Stimulated activated CD4-positive, alpha-beta T cell treated with anti-CD3 and anti-CD28 coated beads, Interleukin-12 subunit alpha, Interleukin-12 subunit beta, amount 100 ng/mL, for 24 hours (primary cell): ENCODE measurements around the gene SFSWAP.
"Not testable (repeated sequence)": the region's sequence is repeated elsewhere in the genome, so short reads cannot be mapped to it uniquely, and the experiment has no call there.

Experiments
- DNase-seq, 2 experiments: peaks; one replicate each; pipeline ENCODE4 v3.0.0-alpha.2; 2020; ENCODE audit warnings: low read depth in 2 of 2

SFSWAP gene

DNA sequence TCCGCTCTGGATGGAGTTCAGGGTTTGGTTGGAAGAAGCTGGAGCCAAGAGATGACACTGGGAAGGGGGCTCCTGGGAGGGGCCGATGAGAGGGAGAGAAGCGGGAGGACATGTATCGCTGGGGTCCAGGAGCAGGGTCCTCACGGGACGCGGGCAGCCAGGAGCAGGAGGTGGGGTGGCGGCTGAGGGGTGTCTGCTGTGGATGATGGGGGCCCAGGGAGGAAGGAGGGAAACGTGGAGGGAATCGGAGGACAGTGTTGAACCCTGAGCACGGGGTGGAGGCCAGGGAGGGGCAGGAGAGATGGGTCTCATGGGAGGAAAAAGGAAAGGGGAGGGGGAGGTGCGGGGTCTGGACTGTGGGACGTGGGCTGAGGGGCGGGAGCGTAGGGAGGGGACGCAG lies 31.7 kb upstream of the SFSWAP start:
- DNase-seq: not testable (repeated sequence)

DNA sequence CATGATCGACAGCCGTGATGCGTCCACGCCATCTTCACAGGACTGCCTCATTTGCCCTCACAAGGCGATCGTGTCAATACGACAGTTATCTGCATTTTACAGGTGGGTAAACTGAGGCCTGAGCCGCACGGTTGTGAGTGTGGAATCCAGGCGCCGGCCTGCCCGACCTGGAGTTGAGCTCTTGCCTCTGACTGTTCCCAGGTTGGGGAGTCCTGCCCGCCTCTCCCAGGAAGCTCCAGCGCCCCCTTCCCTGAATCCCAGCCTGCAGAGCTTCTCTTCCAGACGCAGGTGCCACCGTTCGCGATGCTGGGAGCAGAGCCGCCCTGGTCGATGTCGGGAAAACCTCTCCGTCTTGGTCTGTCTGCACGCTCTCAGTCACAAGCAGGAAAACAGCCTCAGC lies 31.1 kb upstream of the SFSWAP start:
- not testable (repeated sequence) for DNase-seq

DNA sequence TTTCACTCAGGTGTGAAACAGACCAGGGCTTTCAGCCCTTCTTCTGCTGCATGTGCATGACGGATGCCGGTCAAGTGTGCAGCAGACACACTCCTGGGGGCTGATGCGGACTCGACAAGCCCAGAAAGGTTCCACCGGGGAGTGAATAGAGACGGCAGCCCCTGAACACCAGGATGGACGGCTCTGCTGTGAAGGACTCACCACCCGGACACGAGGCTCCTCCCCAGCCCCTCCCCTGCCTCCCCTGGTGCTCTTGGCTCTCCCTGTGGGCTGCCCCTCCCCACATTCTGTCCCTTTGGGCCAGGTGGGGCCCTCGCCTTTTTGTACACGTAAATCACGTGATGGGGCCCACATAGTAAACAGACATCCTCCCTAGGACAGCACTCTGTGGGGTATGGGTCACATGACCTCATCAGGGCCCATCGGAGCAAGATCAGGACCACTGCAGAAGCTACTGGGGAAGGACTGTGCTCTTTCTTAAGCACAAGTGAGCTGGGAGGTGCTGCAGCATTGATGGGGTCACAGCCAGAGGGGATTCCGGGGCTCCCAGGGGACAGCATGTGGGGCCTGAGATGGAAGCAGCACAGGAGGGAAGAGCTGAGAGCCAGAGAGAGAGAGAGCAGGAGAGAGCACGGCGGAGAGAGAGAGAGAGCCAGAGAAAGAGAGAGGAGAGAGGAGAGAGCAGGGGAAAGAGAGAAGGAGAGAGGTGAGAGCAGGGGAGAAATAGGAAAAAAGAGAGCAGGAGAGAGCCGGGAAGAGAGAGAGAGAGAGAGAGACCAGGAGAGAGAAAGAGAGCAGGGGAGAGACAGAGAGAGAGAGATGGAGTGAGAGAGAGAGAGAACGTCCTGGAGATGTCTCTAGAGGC lies 30.3 kb upstream of the SFSWAP start:
- not testable (repeated sequence) for DNase-seq

DNA sequence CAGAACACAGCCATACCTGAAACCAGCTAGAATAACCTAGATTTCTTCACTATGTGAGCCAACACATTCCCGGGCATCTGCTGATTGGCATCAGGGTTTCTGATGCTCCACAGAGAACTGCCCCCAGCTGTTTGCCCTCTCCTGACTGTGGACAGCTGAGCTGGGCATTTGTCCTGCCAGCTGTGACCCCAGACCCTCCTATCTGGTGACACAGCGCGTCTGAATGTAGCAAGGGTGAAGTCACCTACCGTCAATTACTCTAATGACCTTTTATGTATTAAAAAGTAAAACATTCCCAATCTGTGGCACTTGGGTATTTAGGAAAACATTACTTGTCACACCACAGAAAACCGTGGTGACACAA lies 29.7 kb upstream of the SFSWAP start:
- no peak for DNase-seq

DNA sequence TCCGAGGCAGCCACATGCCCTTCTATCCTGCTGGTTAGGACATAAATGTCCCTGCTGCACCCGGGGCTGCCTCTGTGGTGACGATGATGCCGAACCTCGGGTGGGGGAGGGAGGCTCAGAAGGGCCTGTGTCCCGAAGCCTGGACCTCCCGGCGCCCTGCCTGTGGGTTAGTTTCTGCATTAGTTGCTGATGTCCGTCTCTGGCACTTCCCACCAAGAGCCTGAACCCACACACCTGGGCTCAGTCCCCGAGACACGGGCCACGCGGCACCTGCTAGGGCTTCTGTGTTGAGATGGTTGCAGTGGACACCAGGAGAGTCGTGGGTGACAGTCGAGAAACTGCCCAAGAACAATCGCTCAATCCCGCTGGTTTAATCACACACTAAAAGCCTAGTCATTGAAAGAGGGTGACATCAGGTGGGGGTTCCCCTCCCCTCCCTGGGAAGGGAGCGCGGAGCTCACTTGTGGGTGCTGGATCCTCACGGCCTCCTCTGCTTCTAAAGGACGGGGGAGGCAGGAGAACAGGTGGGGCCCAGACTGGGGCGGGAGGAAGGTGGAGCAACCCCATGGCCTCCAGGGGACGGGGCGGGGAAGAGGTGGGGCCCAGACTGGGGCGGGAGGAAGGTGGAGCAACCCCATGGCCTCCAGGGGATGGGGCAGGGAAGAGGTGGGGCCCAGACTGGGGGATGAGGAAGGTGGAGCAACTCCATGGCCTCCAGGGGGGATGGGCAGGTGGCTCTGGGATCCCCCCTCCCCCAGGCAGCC lies 29.0 kb upstream of the SFSWAP start:
- not testable (repeated sequence) for DNase-seq

DNA sequence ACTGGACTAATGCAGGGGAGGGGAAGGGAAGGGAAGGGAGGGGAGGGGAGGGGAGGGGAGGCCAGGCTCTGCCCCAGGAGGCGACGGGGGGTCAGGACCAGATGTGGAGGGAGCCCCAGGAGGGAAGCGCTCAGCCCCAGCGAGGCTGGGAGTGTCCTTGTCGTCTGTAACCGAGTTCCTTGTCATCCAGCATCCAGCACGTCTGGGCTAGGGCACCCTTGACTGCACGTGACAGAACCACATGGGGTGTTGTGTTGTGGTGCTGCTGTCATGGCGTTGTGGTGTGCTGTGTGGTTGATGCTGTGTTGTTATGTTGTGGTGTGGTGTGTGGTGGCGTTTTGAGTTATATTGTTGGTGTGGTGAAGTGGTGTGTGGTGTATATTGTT lies 28.4 kb upstream of the SFSWAP start:
- DNase-seq: no peak

DNA sequence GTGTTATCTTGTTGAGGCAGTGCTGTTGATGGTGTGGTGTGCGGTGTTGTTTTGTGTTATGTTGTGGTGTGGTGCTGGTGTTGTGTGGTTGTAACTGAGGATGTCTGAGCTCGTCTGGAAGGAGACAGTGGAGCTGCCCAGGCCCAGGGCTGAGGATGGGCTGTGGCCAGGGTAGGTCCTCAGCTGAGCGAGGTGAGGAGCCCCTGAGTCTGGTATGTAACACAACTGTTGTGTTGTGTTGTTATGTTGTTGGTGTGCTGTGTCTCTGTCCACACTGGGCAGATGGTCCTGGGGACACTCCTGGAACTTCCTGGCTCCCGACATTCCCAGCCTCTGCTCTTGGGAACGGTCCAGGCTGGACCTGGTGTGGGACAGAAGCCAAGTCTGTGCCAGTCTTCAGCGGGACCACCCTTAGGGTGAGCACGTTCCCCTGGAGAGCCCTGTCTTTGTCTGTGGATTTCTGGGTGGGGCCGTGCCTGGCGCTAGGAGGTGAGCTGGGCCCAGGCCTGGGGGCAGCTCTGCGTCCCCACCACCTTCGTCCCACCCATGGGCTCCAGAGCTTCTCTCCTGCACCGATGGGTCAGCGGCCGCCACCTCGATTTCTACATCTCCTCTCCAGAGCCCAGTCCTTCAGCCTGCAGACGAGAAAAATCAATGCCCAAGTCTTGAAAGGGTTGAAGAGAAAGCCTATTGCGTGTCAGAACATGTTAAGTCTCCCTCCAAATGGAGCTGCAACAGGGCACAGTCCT lies 27.4 kb upstream of the SFSWAP start:
- no peak for DNase-seq

DNA sequence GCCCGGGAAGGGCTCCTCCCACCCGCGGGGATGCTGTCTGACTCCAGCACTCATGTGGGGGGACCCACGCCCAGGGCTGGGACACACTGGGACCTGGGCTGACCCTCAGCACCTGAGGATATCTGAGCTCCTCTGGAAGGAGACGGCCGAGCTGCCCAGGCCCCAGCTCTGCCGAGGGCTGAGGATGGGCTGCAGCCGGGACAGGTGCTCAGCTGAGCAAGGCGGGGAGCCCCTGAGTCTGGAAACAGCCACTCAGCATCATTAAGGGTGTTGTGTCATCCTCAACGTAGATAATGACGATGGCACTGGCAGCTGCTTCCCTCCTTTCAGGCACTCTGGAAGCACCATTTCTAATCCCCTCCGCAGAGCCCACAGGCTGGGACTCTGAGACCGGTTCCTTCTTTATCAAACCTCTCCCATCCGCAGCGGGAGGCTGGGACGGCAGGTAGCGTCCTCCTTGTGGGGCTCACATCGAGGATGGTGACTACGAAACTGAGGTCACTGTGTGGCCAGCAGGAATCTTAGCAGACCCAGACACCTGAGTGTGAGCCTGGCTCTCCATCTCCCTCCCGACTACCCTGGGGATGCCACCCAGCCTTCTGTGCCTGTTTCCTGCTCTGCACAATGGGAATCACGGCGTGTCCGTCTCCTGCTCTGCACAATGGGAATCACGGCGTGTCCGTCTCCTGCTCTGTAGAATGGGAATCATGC lies 26.7 kb upstream of the SFSWAP start:
- no peak for DNase-seq

DNA sequence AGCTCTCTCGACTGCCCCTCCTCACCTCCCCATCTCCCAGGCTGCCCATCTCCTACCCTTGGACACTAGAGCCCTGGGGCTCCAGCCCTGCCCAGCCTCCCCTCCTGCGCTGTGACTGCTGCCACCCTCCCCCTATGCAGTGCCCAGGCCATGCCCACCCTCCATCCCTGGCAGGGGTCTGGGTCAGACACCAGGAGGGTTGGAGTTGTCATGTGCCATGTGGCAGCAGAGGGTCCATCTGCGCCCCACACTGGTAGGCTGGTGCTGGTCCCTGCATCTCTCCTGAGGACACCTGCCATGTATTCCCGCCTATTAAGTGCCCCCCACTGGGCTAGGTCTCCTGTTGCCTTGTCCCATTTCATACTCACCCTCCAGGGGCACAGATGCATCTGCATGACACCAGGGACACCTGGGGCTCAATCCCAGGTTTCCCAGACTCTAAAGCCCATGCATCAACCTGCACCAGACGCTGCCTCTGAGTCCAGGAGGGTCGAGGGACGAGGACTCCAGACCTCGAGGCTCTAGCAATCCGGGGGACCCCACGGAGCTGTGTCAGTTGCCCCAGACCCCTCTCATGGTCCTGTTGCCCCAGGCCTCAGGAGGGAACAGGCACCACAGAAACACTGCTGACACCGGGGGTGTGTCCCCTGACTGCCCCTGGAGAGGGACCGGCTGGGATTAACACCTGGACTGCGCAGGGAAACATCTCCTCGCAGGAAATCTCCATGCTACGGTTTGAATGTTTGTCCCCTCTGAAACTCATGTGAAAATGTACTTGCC lies 23.4 kb upstream of the SFSWAP start:
- no peak for DNase-seq

DNA sequence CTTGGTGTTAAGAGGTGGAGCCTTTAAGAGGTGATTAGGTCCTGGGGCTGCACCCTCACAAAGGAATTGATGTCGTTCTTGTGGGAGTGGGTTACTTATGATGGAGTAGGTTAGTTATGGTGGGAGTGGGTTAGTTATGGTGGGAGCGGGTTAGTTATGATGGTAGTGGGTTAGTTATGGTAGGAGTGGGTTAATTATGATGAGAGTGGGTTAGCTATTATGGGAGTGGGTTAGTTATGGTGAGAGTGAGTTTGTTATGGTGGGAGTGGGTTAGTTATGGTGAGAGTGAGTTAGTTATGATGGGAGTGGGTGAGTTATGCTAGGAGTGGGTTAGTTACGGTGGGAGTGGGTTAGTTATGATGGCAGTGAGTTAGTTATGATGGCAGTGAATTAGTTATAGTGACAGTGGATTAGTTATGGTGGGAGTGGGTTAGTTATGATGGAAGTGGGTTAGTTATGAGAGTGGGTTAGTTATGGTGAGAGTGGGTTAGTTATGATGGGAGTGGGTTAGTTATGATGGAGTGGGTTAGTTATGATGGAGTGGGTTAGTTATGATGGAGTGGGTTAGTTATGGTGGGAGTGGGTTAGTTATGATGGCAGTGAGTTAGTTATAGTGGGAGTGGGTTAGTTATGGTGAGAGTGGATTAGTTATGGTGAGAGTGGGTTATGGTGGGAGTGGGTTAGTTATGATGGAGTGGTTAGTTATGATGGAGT lies 22.6 kb upstream of the SFSWAP start:
- no peak for DNase-seq

DNA sequence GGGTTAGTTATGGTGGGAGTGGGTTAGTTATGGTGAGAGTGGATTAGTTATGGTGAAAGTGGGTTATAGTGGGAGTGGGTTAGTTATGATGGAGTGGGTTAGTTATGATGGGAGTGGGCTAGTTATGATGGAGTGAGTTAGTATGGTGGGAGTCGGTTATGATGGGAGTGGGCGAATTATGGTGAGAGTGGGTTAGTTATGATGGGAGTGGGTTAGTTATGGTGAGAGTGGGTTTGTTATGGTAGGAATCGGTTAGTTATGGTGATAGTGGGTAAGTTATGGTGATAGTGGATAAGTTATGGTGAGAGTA lies 22.1 kb upstream of the SFSWAP start:
- DNase-seq: no peak

DNA sequence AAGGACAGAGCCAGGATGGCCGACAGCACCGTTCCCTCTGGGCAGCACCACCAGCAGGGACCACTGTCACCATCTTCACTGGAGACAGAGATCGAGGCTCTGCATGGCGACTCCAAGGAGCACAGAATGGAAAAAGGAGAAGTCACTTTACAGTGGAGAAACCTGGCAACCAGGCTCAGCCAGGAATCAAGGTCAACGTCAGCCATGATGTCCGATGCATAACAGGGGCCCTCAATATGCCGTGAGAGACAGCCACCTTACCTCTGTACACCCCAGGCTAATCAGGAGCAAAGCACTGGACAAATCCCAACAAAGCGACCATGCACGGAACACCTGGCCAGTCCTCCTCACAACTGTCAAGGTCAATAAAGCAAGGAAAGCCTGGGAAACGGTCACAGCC lies 20.6 kb upstream of the SFSWAP start:
- DNase-seq: no peak

DNA sequence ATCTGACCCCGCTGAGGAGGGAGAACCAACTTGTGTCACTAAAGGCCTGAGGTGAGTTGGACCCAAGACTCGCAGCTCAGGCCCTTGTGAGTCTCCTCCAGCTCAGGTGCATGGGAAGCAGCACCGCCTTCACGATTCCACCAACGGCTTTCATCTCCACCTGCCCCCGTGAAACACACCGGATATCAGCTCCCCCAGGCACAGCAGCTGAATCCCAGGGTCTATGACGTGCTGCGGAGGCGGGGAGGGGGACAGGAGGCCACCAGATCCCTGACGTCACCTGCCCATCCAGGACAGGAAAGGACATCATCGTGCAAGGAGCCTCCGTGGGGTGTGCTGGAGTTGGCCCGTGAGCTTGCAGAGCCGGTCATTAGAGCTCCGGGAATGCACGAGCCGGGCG lies 18.5 kb upstream of the SFSWAP start:
- no peak for DNase-seq

DNA sequence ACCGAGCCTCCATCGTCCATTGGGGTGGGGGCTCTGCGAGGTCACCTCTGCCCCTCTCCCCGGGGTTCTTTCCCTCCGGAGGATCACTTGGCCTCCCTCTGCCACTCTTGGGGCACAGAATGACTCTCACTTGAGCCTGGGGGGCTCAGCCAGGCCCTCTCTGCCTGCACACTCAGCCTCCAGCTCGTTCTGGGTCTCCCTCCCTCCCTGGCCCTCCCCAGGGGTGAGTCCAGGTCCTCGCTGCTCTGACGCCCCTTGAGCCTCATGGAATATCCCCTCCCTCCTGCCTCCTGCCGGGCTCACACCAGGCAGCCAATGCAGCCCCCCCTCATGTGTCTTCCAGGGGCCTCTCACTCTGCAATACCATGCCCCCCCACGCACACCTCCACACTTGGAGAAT lies 17.7 kb upstream of the SFSWAP start:
- DNase-seq: no peak

DNA sequence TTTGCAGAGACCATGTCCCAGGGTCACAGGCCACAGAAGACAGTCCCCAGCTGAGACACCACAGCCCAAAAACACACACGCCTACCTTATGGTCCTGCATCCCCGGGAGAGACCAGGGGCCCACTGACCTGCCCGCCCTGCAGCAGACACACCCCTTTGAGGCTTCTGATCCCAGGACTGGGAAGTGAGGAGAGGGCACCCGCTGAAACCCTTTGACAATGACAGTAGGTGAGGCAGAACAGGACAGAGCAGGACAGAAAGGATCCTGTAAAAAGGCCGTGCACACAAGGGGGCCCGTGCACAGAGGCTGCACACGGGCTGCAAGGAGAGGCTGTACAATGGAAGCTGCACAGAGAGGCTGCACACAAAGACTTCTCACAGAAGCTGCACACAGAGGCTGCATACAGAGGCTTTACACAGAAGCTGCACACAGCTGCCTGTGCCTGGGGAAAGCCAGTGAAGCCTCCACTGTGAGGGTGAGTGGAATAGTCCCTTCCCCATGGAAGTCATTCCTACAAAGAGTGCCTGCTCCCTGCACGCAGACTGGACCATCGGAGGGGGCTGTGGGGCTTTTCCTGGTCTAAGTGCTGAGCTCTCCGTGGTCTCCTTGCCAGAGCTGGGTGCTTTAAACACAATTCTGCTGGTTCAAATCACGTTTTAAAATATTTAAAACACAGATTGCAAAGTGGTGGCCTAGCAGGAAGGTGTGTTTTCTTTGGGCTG lies 16.6 kb upstream of the SFSWAP start:
- DNase-seq: no peak

DNA sequence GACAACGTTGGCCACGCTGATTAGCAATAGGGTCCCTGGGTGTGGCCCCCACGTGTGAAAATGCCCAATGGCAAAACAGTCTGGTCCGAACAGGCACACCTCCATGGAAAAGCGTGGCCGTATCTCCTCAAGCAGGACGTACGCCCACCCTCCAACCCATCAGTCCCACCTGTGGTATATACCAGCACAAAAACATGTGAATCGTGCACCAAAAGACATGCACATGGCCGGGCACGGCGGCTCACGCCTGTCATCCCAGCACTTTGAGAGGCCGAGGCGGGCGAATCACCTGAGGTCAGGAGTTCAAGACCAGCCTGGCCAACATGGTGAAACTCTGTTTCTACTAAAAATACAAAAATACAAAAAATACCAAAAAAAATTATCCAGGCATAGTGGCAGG lies 14.9 kb upstream of the SFSWAP start:
- DNase-seq: no peak

DNA sequence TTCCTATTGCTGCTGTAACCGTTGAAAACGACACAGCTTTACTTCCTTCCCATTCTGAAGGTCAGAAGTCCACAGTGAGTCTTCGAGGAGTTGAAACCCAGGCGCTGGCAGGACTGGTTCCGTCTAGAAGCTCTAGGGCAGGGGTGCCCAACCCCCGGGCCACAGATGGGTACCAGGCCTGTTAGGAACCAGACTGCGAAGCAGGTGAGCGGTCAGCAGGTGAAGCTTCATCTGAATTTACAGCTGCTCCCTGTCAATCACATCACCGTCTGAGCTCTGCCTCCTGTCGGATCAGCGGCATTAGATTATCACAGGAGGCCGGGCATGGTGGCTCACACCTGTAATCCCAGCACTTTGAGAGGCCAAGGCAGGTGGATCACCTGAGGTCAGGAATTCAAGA lies 12.6 kb upstream of the SFSWAP start:
- no peak for DNase-seq

DNA sequence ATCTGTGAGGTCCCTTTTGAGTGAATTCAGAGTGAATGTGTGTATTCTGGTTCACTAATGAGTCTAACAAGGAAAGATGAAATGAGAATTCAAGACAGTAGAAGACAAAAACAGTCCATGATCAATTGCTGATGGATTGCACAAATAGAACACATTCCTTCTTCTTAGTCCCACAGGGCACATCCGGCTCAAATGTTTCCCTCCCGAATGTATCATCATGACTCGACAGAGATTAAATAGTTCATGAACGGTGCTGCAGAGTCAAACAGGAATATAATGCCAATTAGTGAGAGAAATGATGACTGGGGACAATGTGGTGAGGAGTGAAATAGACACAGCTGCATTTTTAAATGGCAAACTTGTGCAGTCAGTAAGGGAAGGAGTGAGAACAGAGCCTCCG lies 11.5 kb upstream of the SFSWAP start:
- no peak for DNase-seq

DNA sequence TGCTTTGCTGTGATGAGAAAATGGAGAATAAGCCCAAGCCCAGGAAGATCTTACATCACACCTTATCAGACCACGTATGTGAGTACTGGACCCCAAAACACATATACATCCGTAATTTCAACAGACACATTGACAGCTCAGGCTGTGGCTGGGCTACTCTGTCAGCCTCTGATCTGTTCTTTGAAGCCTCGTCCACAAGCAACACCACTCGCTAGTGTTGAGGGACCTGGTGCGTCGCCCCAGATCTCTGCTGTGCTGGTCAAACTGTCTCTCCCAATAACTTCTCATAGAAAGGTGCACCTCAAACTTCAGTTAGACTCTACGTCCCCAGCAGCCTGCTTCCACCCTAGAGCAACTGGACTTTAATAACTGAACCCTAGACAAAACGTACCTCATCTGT lies 10.6 kb upstream of the SFSWAP start:
- no peak for DNase-seq
